ENCODE results near the gene BCAS3. TPM values are rescaled to one million over a fixed set of nuclear protein-coding genes. Genes with fewer than 3 reads are reported as not detected.

Gene BCAS3
- total RNA-seq, 4 donors from 2014 or later = 41.0 to 81.4 (median 45.6) TPM

GRCh38 chr17:61310590-61310989 lies 632.9 kb downstream of the BCAS3 start:
- H3K27me3 ChIP-seq = no peaks in the 10 kb centered on the region
- no peak for TF ChIP-seq POLR2AphosphoS5 (IDR thresholded peaks at IDR 0.05)
- TF ChIP-seq CTCF (IDR thresholded peaks at IDR 0.05) = no peak
- TF ChIP-seq POLR2A (IDR thresholded peaks at IDR 0.05) = no peak
- no peak for TF ChIP-seq EP300 (IDR thresholded peaks at IDR 0.05)
- no peak overlapping the region for H3K27ac ChIP-seq
- 94% methylated on average over 6 of the region's 6 CpGs for WGBS
- H3K4me1 ChIP-seq = peaks cover 23% of the 10 kb centered on the region
- no peak for DNase-seq (ENCODE audit: low spot score in 2 of 2)
- H3K36me3 ChIP-seq = no peaks in the 10 kb centered on the region
- no peak overlapping the region for H3K4me3 ChIP-seq
- H3K9me3 ChIP-seq = no peaks in the 10 kb centered on the region

GRCh38 chr17:61312406-61313295 lies 635.0 kb downstream of the BCAS3 start:
- WGBS = 86% methylated on average over 15 of the region's 15 CpGs
- no peak for DNase-seq (ENCODE audit: low spot score in 2 of 2)
- H3K27ac ChIP-seq = no peak overlapping the region

GRCh38 chr17:61313461-61314326 lies 636.0 kb downstream of the BCAS3 start:
- Histone ChIP-seq H3K36me3 (no peaks in the 10 kb centered on the region), H3K9me3 (no peaks in the 10 kb centered on the region), H3K4me1 (peaks cover 23% of the 10 kb centered on the region), H3K4me3 (no peak overlapping the region), H3K27ac (no peak overlapping the region), H3K27me3 (no peaks in the 10 kb centered on the region)
- no peak for TF ChIP-seq EP300 (IDR thresholded peaks at IDR 0.05)
- TF ChIP-seq CTCF (IDR thresholded peaks at IDR 0.05) = no peak
- TF ChIP-seq POLR2AphosphoS5 (IDR thresholded peaks at IDR 0.05) = no peak
- TF ChIP-seq POLR2A (IDR thresholded peaks at IDR 0.05) = no peak
- 59% methylated on average over 21 of the region's 21 CpGs for WGBS
- no peak for DNase-seq (ENCODE audit: low spot score in 2 of 2)

More at GRCh38 chr17:61312406-61313295, 635.0 kb downstream of the BCAS3 start:
- TF ChIP-seq CTCF (IDR thresholded peaks at IDR 0.05) (no peak), POLR2AphosphoS5 (IDR thresholded peaks at IDR 0.05) (no peak), POLR2A (IDR thresholded peaks at IDR 0.05) (no peak), EP300 (IDR thresholded peaks at IDR 0.05) (no peak)
- peaks cover 23% of the 10 kb centered on the region for H3K4me1 ChIP-seq
- no peaks in the 10 kb centered on the region for H3K27me3 ChIP-seq
- no peaks in the 10 kb centered on the region for H3K9me3 ChIP-seq
- no peak overlapping the region for H3K4me3 ChIP-seq
- no peaks in the 10 kb centered on the region for H3K36me3 ChIP-seq

- peaks cover 23% of the 10 kb centered on the region for H3K4me1 ChIP-seq
- H3K27ac ChIP-seq = no peak overlapping the region
- TF ChIP-seq POLR2AphosphoS5 (IDR thresholded peaks at IDR 0.05) = no peak
- TF ChIP-seq POLR2A (IDR thresholded peaks at IDR 0.05) = no peak
- TF ChIP-seq CTCF (IDR thresholded peaks at IDR 0.05) = no peak
- TF ChIP-seq EP300 (IDR thresholded peaks at IDR 0.05) = no peak
- no peak for DNase-seq (ENCODE audit: low spot score in 2 of 2)
- no peaks in the 10 kb centered on the region for H3K9me3 ChIP-seq
- no peaks in the 10 kb centered on the region for H3K36me3 ChIP-seq
- no peaks in the 10 kb centered on the region for H3K27me3 ChIP-seq
- no peak overlapping the region for H3K4me3 ChIP-seq
- WGBS = 51% methylated on average over 8 of the region's 8 CpGs
Observed at GRCh38 chr17:61314368-61315078, 636.9 kb downstream of the BCAS3 start.
